Middle frontal gyrus (tissue), 1 donor: ENCODE measurements around the gene YEATS2.

Experiments
- DNase-seq: peaks from one replicate; pipeline ENCODE4 v3.0.0-alpha.2; 2015; ENCODE audit warnings: low spot score; ENCODE audit errors: extremely low spot score

The YEATS2 gene

DNA sequence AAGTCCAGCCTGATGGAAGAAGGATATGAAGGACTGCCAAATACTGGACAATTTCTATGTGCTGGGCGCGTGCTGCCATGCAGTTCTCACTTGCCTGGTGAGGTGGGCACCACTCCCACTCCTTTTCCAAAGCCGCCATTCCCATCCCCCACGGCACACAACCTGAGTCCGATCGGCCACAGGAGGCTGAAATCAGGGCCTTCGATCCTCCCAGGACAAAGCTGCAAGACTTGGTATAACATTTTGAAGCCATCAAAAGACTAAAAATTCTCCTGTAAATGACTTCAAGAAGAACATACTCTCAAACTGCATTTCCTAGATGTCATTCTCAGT, 130.9 kb downstream of the YEATS2 start:
- DNase-seq = no peak

GRCh38 chr3:183829466-183829865, 131.9 kb downstream of the YEATS2 start:
- no peak for DNase-seq

- DNase-seq = no peak
Measured at GRCh38 chr3:183830187-183830586, 132.6 kb downstream of the YEATS2 start.

DNA sequence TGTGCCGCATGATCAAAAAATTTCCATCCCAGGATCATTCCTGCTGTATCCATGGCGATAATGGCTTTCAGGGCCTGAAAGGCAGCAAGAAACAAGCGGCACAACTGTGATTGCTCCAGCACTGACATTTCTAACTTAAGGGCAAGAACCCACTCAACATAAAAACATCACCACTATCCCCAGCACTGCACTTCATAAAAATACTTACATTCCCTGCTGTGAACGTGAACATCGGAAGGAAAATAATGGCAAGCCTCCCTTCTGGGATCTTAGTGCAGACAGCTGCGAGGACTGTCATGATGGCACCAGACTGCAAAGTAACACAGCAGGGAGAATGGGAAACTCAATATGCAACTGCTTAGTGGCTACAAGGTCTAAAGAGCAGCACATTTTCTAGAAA, 135.9 kb downstream of the YEATS2 start:
- no peak for DNase-seq

- no peak for DNase-seq
Measured at GRCh38 chr3:183837390-183837789, 139.8 kb downstream of the YEATS2 start.

GRCh38 chr3:183837894-183838293, 140.3 kb downstream of the YEATS2 start:
- no peak for DNase-seq

DNA sequence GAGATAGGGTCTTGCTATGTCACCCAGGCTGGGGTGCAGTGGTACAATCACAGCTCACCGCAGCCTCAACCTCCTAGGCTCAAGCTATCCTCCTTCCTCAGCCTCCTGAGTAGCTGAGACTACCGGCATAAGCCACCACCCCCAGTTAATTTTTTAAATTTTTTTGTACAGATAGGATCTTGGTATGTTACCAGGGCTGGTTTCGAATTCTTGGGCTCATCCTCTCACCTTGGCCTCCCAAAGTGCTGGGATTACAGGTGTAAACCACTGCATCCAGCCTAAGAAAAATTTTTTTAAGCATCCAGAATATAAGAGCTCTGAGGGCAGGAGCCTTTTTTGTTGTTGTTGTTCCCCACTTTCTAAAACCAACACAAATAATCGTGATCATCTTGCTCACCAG, 142.2 kb downstream of the YEATS2 start:
- no peak for DNase-seq

- no peak for DNase-seq
Measured at GRCh38 chr3:183844606-183845005, 147.0 kb downstream of the YEATS2 start.

- DNase-seq = no peak
Measured at GRCh38 chr3:183845090-183845489, 147.5 kb downstream of the YEATS2 start.

- DNase-seq = no peak
Measured at GRCh38 chr3:183845608-183846288, 148.2 kb downstream of the YEATS2 start.

GRCh38 chr3:183854318-183855035, 156.9 kb downstream of the YEATS2 start:
- DNase-seq = no peak

- DNase-seq = no peak
Measured at GRCh38 chr3:183857863-183858262, 160.3 kb downstream of the YEATS2 start.
